Globus pallidus (tissue), 1 donor: ENCODE measurements around the gene CHRM4.

Experiments
- DNase-seq: peaks from one replicate; pipeline ENCODE4 v3.0.0-alpha.2; 2015; ENCODE audit warnings: low spot score

The CHRM4 gene

GRCh38 chr11:46367244-46367915 is 24.2 kb downstream of the CHRM4 start:
- peak; percentile 65 for DNase-seq

- no peak for DNase-seq
Observed at GRCh38 chr11:46366661-46367161, 24.9 kb downstream of the CHRM4 start.

GRCh38 chr11:46366260-46366659 is 25.3 kb downstream of the CHRM4 start:
- DNase-seq: no peak

- no peak for DNase-seq
Observed at GRCh38 chr11:46364791-46365190, 26.8 kb downstream of the CHRM4 start.

- no peak for DNase-seq
Observed at GRCh38 chr11:46364056-46364455, 27.5 kb downstream of the CHRM4 start.

- DNase-seq: peak; percentile 94
Observed at GRCh38 chr11:46363455-46364005, 28.0 kb downstream of the CHRM4 start.

- peak; percentile 76 for DNase-seq
Observed at GRCh38 chr11:46363031-46363407, 28.6 kb downstream of the CHRM4 start.

- no peak for DNase-seq
Observed at GRCh38 chr11:46362156-46363030, 29.2 kb downstream of the CHRM4 start.

GRCh38 chr11:46361283-46362155 is 30.1 kb downstream of the CHRM4 start:
- DNase-seq: peak; percentile 51

GRCh38 chr11:46360878-46361277 is 30.7 kb downstream of the CHRM4 start:
- no peak for DNase-seq

GRCh38 chr11:46359953-46360352 is 31.6 kb downstream of the CHRM4 start:
- no peak for DNase-seq

GRCh38 chr11:46357483-46357936 is 34.1 kb downstream of the CHRM4 start:
- DNase-seq: no peak

GRCh38 chr11:46356924-46357482 is 34.6 kb downstream of the CHRM4 start:
- no peak for DNase-seq

- no peak for DNase-seq
Observed at GRCh38 chr11:46353698-46354097, 37.9 kb downstream of the CHRM4 start.

- peak; percentile 44 for DNase-seq
Observed at GRCh38 chr11:46352063-46352841, 39.3 kb downstream of the CHRM4 start.

GRCh38 chr11:46351606-46352005 is 40.0 kb downstream of the CHRM4 start:
- DNase-seq: no peak

- no peak for DNase-seq
Observed at GRCh38 chr11:46351148-46351547, 40.4 kb downstream of the CHRM4 start.

GRCh38 chr11:46350695-46351094 is 40.9 kb downstream of the CHRM4 start:
- DNase-seq: no peak

GRCh38 chr11:46348566-46349401 is 42.8 kb downstream of the CHRM4 start:
- DNase-seq: no peak
